BJ (cell line): ENCODE data around the gene PTPRE. TPM values are rescaled to one million over a fixed set of nuclear protein-coding genes. Genes with fewer than 3 reads are reported as not detected.

Experiments
- CTCF ChIA-PET: fragments of 350-600 bp; formaldehyde crosslinking; extraction: SDS; loops from one replicate; lab custom pipeline; 2021; ENCODE audit warnings: antibody characterized with exemption, inconsistent platforms; lab: Yijun Ruan, JAX
- POLR2A ChIA-PET: fragments of 300-600 bp; sonication (Branson Sonifier 250); formaldehyde crosslinking; extraction: SDS; loops from one replicate; lab custom pipeline; 2021; ENCODE audit warnings: antibody characterized with exemption; lab: Charles Lee
- DNase-seq: peaks from one replicate; pipeline ENCODE4 v3.0.0-alpha.2; 2011; ENCODE audit warnings: low read depth
- H3K27me3 ChIP-seq: 2 replicates; pipeline ENCODE4 v1.6.0; 2011; ENCODE audit warnings: low read length; ENCODE audit not compliant: control insufficient read depth, insufficient read depth
- H3K36me3 ChIP-seq: 2 replicates; pipeline ENCODE4 v1.5.1; 2011; ENCODE audit warnings: low read length; ENCODE audit not compliant: control insufficient read depth, insufficient read depth
- H3K4me3 ChIP-seq: 2 replicates; pipeline ENCODE4 v1.5.1; 2011; ENCODE audit warnings: low read depth, mild to moderate bottlenecking, control low read depth, low read length
- polyA plus RNA-seq: library from polyadenylated mRNA; depleted of rRNA; stranded (reverse); fragments of >200 nt; gene quantifications from 2 replicates; pipeline ENCODE4 v1.2.3, GENCODE V29; 2011
- TF ChIP-seq, protein P1 (sequence below): IDR thresholded peaks from 2 replicates; pipeline ENCODE4 v1.5.1; 2011; ENCODE audit warnings: low read depth, mild to moderate bottlenecking, control low read depth, inconsistent platforms, low read length, moderate library complexity; ENCODE audit not compliant: insufficient read depth

Gene PTPRE
- polyA plus RNA-seq, 1 experiment = 0.09 TPM

DNA sequence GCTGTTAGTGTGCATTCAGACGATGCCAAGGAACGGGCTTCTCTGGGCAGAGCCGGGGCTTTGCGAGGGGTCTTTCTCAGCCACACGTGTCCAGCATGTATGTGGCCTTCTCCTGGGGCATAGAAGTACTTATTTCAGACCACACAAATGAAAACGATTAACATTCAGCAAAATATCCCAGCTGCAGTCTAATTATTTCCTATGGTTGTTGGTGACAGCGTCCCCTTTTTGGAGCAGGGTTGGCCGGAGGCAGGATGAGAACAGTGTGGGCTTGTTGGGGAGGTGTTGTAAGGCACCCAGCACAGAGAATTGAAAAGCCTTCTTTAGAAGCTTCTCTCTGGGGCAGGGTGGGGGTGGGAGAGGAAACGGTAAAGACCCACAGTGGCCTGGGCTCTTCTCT lies 54.2 kb downstream of the PTPRE start:
- DNase-seq = no peak
- ChIA-PET CTCF (no interaction called here), POLR2A (no interaction called here)
- no peaks in the 10 kb centered on the region for H3K27me3 ChIP-seq
- TF ChIP-seq, protein P1, sequence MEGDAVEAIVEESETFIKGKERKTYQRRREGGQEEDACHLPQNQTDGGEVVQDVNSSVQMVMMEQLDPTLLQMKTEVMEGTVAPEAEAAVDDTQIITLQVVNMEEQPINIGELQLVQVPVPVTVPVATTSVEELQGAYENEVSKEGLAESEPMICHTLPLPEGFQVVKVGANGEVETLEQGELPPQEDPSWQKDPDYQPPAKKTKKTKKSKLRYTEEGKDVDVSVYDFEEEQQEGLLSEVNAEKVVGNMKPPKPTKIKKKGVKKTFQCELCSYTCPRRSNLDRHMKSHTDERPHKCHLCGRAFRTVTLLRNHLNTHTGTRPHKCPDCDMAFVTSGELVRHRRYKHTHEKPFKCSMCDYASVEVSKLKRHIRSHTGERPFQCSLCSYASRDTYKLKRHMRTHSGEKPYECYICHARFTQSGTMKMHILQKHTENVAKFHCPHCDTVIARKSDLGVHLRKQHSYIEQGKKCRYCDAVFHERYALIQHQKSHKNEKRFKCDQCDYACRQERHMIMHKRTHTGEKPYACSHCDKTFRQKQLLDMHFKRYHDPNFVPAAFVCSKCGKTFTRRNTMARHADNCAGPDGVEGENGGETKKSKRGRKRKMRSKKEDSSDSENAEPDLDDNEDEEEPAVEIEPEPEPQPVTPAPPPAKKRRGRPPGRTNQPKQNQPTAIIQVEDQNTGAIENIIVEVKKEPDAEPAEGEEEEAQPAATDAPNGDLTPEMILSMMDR = no peak
- no peaks in the 10 kb centered on the region for H3K36me3 ChIP-seq
- H3K4me3 ChIP-seq = no peak overlapping the region

DNA sequence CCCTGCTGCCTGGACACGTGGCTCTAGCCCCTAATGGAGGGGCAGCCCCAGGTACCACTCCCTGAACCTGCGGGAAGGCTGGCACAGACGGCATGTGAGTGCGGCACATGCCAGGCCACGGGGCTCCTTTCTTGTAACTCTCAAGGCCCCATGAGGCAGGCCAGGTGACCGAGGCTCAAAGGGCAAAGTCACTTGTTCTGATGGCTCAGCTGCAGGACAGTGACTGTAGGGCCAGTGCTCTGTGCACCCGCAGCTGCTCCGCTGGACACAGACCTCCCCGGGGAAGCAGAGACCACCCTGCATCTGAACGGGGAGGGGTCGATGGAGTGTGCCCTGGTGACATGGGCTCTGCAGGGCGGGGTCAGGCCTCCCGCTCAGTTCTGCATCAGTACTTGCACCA lies 55.3 kb downstream of the PTPRE start:
- Histone ChIP-seq H3K4me3 (no peak overlapping the region), H3K27me3 (no peaks in the 10 kb centered on the region), H3K36me3 (no peaks in the 10 kb centered on the region)
- DNase-seq = no peak
- POLR2A ChIA-PET = no interaction called here
- TF ChIP-seq, protein P1 = no peak
- CTCF ChIA-PET = no interaction called here

DNA sequence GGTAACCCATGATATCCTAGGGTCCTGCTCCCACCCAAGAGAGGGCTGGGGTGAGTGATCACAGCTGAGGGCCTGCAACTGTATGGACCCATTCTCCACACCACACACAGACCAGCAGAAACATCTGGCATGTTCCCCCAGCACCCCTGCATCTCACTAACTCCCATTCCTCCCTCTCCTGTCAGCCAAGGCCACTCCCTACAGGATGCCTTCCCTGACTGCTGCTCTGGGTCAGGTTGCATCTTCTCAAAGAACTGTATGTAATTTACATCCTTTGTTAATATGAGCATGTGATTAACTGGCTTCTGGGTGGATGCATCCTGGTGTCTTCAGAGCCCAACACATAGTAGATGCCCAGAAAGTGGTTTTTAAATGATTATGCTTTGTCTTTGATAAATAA lies 56.2 kb downstream of the PTPRE start:
- Histone ChIP-seq H3K36me3 (no peaks in the 10 kb centered on the region), H3K27me3 (no peaks in the 10 kb centered on the region), H3K4me3 (no peak overlapping the region)
- ChIA-PET POLR2A (no interaction called here), CTCF (no interaction called here)
- DNase-seq = no peak
- TF ChIP-seq, protein P1 = no peak

DNA sequence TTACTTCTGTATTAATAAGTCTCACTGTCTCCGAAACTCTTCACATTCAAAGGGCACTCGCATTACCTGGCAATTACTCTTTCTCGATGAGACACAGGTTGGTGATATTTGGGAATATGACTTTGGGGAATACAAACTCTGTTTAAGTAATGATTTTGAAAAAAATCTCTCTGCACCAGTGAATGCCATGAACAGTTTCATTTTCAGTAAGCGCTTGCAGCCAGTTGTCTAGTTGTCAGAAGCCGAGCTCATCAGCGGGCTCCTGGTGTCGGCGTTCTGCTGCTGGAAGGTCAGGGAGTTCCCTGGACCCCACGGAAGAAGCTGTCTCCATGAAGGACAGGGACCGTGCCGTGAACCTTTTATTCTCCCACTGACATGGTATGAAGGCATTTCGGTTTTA lies 57.7 kb downstream of the PTPRE start:
- no peaks in the 10 kb centered on the region for H3K27me3 ChIP-seq
- CTCF ChIA-PET = no interaction called here
- POLR2A ChIA-PET = no interaction called here
- no peak overlapping the region for H3K4me3 ChIP-seq
- H3K36me3 ChIP-seq = no peaks in the 10 kb centered on the region
- DNase-seq = no peak
- TF ChIP-seq, protein P1 = no peak

DNA sequence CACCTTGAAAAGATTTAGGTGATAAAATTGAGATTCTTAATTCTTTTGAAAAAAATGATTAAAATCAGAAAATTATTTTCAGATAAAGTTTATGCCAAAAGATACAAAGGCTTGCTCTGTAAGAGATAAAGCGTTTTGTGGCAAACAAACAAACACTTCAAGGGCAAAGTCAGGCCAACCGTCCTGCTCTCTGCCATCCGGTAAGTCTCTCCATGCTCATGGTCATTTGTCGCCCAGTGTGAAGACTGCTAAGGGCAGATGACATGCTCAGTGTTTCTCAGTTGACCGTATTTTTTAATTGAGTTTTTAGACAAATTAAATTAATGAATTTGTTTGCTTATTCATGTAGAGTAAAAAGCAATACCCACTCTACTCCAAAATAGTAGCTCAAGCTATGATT lies 60.0 kb downstream of the PTPRE start:
- Histone ChIP-seq H3K36me3 (no peaks in the 10 kb centered on the region), H3K27me3 (no peaks in the 10 kb centered on the region), H3K4me3 (no peak overlapping the region)
- TF ChIP-seq, protein P1 = no peak
- DNase-seq = no peak
- POLR2A ChIA-PET = no interaction called here
- CTCF ChIA-PET = no interaction called here
